ENCODE data around the gene CAMTA1. TPM values are rescaled to one million over a fixed set of nuclear protein-coding genes. Genes with fewer than 3 reads are reported as not detected.

The CAMTA1 gene
- total RNA-seq, 1 experiment from 2014 or later: 85.2 TPM

- no peak for TF ChIP-seq EZH2 (IDR thresholded peaks at IDR 0.05; ENCODE audit: borderline replicate concordance, low read depth, low read length, poor library complexity, severe bottlenecking)
- no peak for TF ChIP-seq CTCF (conservative IDR thresholded peaks at IDR 0.05; ENCODE audit: low read depth, low read length)
- Histone ChIP-seq H3K27ac (ENCODE audit: low read depth, low read length, poor library complexity, severe bottlenecking) (no peak overlapping the region), H3K36me3 (ENCODE audit: insufficient read depth, low read length, poor library complexity, severe bottlenecking) (no peaks in the 10 kb centered on the region), H3K27me3 (replicated peaks; ENCODE audit: insufficient read depth, low read depth, low read length, poor library complexity) (no peaks in the 10 kb centered on the region), H3K4me1 (ENCODE audit: insufficient read depth, low read length, poor library complexity, severe bottlenecking) (peaks cover 22% of the 10 kb centered on the region), H3K9me3 (ENCODE audit: low read depth, low read length, poor library complexity, severe bottlenecking) (no peaks in the 10 kb centered on the region), H3K4me3 (ENCODE audit: low read depth, low read length, poor library complexity, severe bottlenecking) (no peak overlapping the region)
- no TSS peak for BruUV-seq (replicated peaks)
- ChIA-PET POLR2A (ENCODE audit: low non-redundant PET) (no interaction called here), CTCF (no interaction called here)
- DNase-seq (ENCODE audit: low spot score): no peak
- intact Hi-C loops (cut with micrococcal nuclease; ENCODE audit: unreplicated experiment): no loop called here
Measured at GRCh38 chr1:7487766-7488474, 702.7 kb downstream of the CAMTA1 start.

GRCh38 chr1:7488475-7488842 is 703.2 kb downstream of the CAMTA1 start:
- DNase-seq (ENCODE audit: low spot score): no peak
- ChIA-PET CTCF (no interaction called here), POLR2A (ENCODE audit: low non-redundant PET) (no interaction called here)
- H3K4me3 ChIP-seq (ENCODE audit: low read depth, low read length, poor library complexity, severe bottlenecking): no peak overlapping the region
- intact Hi-C loops (cut with micrococcal nuclease; ENCODE audit: unreplicated experiment): no loop called here
- no peaks in the 10 kb centered on the region for H3K36me3 ChIP-seq (ENCODE audit: insufficient read depth, low read length, poor library complexity, severe bottlenecking)
- TF ChIP-seq EZH2 (IDR thresholded peaks at IDR 0.05; ENCODE audit: borderline replicate concordance, low read depth, low read length, poor library complexity, severe bottlenecking) (no peak), CTCF (conservative IDR thresholded peaks at IDR 0.05; ENCODE audit: low read depth, low read length) (no peak)
- no TSS peak for BruUV-seq (replicated peaks)
- no peaks in the 10 kb centered on the region for H3K27me3 ChIP-seq (replicated peaks; ENCODE audit: insufficient read depth, low read depth, low read length, poor library complexity)
- peaks cover 22% of the 10 kb centered on the region for H3K4me1 ChIP-seq (ENCODE audit: insufficient read depth, low read length, poor library complexity, severe bottlenecking)
- H3K27ac ChIP-seq (ENCODE audit: low read depth, low read length, poor library complexity, severe bottlenecking): no peak overlapping the region
- H3K9me3 ChIP-seq (ENCODE audit: low read depth, low read length, poor library complexity, severe bottlenecking): no peaks in the 10 kb centered on the region

GRCh38 chr1:7489586-7489985 is 704.3 kb downstream of the CAMTA1 start:
- ChIA-PET CTCF (no interaction called here), POLR2A (ENCODE audit: low non-redundant PET) (no interaction called here)
- no peak for DNase-seq (ENCODE audit: low spot score)
- no peaks in the 10 kb centered on the region for H3K36me3 ChIP-seq (ENCODE audit: insufficient read depth, low read length, poor library complexity, severe bottlenecking)
- peaks cover 22% of the 10 kb centered on the region for H3K4me1 ChIP-seq (ENCODE audit: insufficient read depth, low read length, poor library complexity, severe bottlenecking)
- no peak overlapping the region for H3K27ac ChIP-seq (ENCODE audit: low read depth, low read length, poor library complexity, severe bottlenecking)
- BruUV-seq (replicated peaks): no TSS peak
- TF ChIP-seq EZH2 (IDR thresholded peaks at IDR 0.05; ENCODE audit: borderline replicate concordance, low read depth, low read length, poor library complexity, severe bottlenecking) (no peak), CTCF (conservative IDR thresholded peaks at IDR 0.05; ENCODE audit: low read depth, low read length) (no peak)
- intact Hi-C loops (cut with micrococcal nuclease; ENCODE audit: unreplicated experiment): no loop called here
- no peak overlapping the region for H3K4me3 ChIP-seq (ENCODE audit: low read depth, low read length, poor library complexity, severe bottlenecking)
- no peaks in the 10 kb centered on the region for H3K27me3 ChIP-seq (replicated peaks; ENCODE audit: insufficient read depth, low read depth, low read length, poor library complexity)
- H3K9me3 ChIP-seq (ENCODE audit: low read depth, low read length, poor library complexity, severe bottlenecking): no peaks in the 10 kb centered on the region

All from A673 (cell line).